Erythroblast (primary cell): ENCODE data around the gene CERS2.

Experiments
- GATA1 ChIP-seq: IDR thresholded peaks from 2 replicates; pipeline ENCODE4 v1.6.1; 2011; ENCODE audit warnings: low read depth, mild to moderate bottlenecking, control low read depth, low read length, moderate library complexity
- POLR2A ChIP-seq: IDR thresholded peaks from 2 replicates; pipeline ENCODE4 v1.6.1; 2011; ENCODE audit warnings: mild to moderate bottlenecking, low read length

DNA sequence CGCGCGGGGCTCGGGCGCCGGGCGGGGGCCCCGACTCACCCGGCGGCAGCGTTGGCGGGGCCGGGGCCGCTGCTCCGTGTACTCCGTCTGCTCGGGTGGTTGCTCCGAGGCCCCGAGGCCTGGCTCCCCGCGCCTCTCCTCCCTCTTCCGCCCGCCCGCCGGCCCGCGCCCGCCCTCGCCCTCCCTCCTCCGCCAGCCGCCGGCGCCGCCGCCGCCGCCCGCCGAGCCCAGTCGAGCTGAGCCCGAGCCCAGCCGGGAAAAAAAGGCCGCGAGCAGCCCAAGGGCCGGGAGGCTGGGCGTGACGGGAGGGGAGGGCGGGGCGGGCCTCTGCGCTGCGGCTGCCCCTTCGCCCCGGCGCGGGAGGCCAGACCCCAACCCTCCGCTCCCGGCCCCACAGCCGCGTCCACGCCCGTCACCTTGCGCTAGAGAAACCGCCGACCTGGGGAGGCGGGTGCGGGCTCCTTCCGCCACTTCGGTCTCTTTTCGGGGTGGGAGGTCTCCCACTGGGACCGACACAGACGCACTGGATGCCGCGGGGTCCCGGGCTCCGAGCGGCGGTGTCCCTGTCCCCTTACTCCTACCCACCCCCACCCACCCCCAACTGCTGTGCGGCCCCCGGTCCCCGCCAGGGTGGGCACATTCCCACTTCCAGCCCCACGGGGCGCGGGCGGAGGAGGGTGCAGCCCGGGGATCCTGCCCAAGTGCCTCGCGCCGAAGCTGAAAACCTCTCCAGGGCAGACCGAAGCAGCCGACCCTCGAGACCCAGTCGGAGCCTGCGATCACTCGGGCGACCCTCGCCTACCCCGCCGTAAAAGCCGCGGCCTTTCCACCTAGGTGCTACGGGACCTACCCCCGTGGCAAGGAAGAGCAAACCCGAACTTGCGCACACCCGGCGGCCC is at the start of gene CERS2:
- TF ChIP-seq POLR2A: no peak
- no peak for TF ChIP-seq GATA1
